DND-41 (cell line): ENCODE measurements around the gene EPB41L4B.

Source experiments
- ATAC-seq: fragments of 200-7000 bp; cut with Tn5 transposase; 3 replicates; pipeline ENCODE4 v1.9.1; 2021; ENCODE audit warnings: low read depth; ENCODE audit not compliant: insufficient read depth
- DNase-seq: peaks from one replicate; pipeline ENCODE4 v3.0.0-alpha.2; 2020
- H2AFZ ChIP-seq: 2 replicates; pipeline ENCODE4 v1.6.0; 2012; ENCODE audit warnings: low read depth, low read length
- H3K27ac ChIP-seq: 2 replicates; pipeline ENCODE4 v1.5.1; 2012; ENCODE audit warnings: low read length, inconsistent platforms
- H3K27me3 ChIP-seq: fragments of 200-600 bp; sonication (generic); 2 replicates; pipeline ENCODE4 v1.6.0; 2012; ENCODE audit warnings: low read length, mild to moderate bottlenecking, inconsistent platforms; ENCODE audit not compliant: insufficient read depth, poor library complexity
- H3K36me3 ChIP-seq: 2 replicates; pipeline ENCODE4 v1.5.1; 2012; ENCODE audit warnings: low read length, inconsistent platforms; ENCODE audit not compliant: insufficient read depth
- H3K4me1 ChIP-seq: 2 replicates; pipeline ENCODE4 v1.5.1; 2012; ENCODE audit warnings: mild to moderate bottlenecking, low read length; ENCODE audit not compliant: insufficient read depth
- H3K4me2 ChIP-seq: 2 replicates; pipeline ENCODE4 v1.6.0; 2012; ENCODE audit warnings: mild to moderate bottlenecking, moderate library complexity, low read length, inconsistent platforms; ENCODE audit not compliant: insufficient read depth
- H3K4me3 ChIP-seq, 2 experiments: fragments of 200-600 bp in 1 of 2; shearing (Covaris generic) in 1 of 2; 2 replicates each; pipeline ENCODE4 v1.5.1; 2012 to 2016; ENCODE audit warnings: inconsistent platforms in 2 of 2, low read length in 2 of 2, mild to moderate bottlenecking in 2 of 2, low read depth in 1 of 2, moderate library complexity in 1 of 2
- H3K79me2 ChIP-seq: 2 replicates; pipeline ENCODE4 v1.6.0; 2012; ENCODE audit warnings: low read length, inconsistent platforms; ENCODE audit not compliant: insufficient read depth
- H3K9ac ChIP-seq: 2 replicates; pipeline ENCODE4 v1.6.0; 2012; ENCODE audit warnings: low read depth, mild to moderate bottlenecking, inconsistent platforms, low read length, moderate library complexity
- H3K9me3 ChIP-seq: 2 replicates; pipeline ENCODE4 v1.5.1; 2012; ENCODE audit warnings: low read length, moderate library complexity, mild to moderate bottlenecking, inconsistent platforms; ENCODE audit not compliant: insufficient read depth, severe bottlenecking
- H4K20me1 ChIP-seq: 2 replicates; pipeline ENCODE4 v1.6.0; 2012; ENCODE audit warnings: low read length; ENCODE audit not compliant: insufficient read depth
- EZH2 ChIP-seq: IDR thresholded peaks from 3 replicates; pipeline ENCODE4 v1.6.1; 2012; ENCODE audit warnings: borderline replicate concordance, low read depth, mild to moderate bottlenecking, moderate library complexity, low read length, inconsistent platforms; ENCODE audit not compliant: severe bottlenecking
- TF ChIP-seq, protein P1 (sequence below): IDR thresholded peaks from 2 replicates; pipeline ENCODE4 v1.5.1; 2012; ENCODE audit warnings: borderline replicate concordance, low read length, moderate library complexity, mild to moderate bottlenecking; ENCODE audit not compliant: poor library complexity, severe bottlenecking; ENCODE audit errors: extremely low read depth

The EPB41L4B gene

DNA sequence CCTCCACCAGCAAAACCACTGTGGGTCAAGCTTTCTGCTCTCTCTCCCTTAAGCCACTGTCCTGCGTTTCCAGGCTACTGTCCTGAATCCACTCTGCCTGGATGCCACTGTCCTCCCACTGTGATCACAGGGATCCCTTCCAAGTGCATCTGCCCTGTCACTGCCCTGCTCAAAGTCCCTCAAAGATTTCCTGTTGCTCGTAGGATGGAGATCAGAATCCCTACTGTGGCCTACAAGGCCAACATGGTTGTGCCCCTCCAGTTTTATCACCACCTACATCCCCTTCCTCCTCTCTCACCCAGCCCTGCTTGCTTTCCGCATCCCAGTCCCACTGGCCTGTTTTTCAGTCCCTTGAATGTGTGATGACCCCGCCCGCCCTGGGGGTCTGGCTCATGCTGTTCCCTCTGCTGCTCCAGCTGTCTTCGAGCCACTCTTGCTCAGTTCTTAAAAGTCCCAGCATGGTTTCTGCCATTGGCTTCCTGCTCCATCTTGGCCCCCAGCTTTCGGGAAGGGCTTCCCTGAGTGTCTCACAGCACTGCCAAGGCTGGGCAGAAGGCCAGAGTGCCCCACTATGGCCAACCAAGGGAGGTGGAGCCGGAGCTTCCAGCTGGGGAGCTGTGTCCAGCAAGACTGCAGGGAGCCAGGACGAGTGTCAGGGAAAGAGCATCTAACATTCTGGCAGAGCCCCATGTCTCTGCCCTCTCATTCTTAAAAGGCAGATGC, 140.9 kb downstream of the EPB41L4B start:
- Histone ChIP-seq H3K4me2 (no peak overlapping the region), H3K4me3 (no peak overlapping the region), H3K27ac (no peak overlapping the region), H3K9ac (no peak overlapping the region), H3K27me3 (no peaks in the 10 kb centered on the region), H3K79me2 (no peaks in the 10 kb centered on the region), H3K4me1 (no peaks in the 10 kb centered on the region), H3K9me3 (no peaks in the 10 kb centered on the region), H2AFZ (no peak overlapping the region), H3K36me3 (no peaks in the 10 kb centered on the region), H4K20me1 (no peaks in the 10 kb centered on the region)
- ATAC-seq (no peak), DNase-seq (no peak)
- TF ChIP-seq EZH2: no peak
- TF ChIP-seq, protein P1, sequence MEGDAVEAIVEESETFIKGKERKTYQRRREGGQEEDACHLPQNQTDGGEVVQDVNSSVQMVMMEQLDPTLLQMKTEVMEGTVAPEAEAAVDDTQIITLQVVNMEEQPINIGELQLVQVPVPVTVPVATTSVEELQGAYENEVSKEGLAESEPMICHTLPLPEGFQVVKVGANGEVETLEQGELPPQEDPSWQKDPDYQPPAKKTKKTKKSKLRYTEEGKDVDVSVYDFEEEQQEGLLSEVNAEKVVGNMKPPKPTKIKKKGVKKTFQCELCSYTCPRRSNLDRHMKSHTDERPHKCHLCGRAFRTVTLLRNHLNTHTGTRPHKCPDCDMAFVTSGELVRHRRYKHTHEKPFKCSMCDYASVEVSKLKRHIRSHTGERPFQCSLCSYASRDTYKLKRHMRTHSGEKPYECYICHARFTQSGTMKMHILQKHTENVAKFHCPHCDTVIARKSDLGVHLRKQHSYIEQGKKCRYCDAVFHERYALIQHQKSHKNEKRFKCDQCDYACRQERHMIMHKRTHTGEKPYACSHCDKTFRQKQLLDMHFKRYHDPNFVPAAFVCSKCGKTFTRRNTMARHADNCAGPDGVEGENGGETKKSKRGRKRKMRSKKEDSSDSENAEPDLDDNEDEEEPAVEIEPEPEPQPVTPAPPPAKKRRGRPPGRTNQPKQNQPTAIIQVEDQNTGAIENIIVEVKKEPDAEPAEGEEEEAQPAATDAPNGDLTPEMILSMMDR: no peak

- no peak overlapping the region for H3K27ac ChIP-seq
- H3K4me1 ChIP-seq: no peaks in the 10 kb centered on the region
- DNase-seq (no peak), ATAC-seq (no peak)
- H3K27me3 ChIP-seq: no peaks in the 10 kb centered on the region
- H4K20me1 ChIP-seq: no peaks in the 10 kb centered on the region
- H3K9me3 ChIP-seq: no peaks in the 10 kb centered on the region
- no peak overlapping the region for H3K4me3 ChIP-seq
- no peak for TF ChIP-seq EZH2
- TF ChIP-seq, protein P1: no peak
- no peaks in the 10 kb centered on the region for H3K79me2 ChIP-seq
- H3K4me2 ChIP-seq: no peak overlapping the region
- no peaks in the 10 kb centered on the region for H3K36me3 ChIP-seq
- H3K9ac ChIP-seq: no peak overlapping the region
- no peak overlapping the region for H2AFZ ChIP-seq
Measured at GRCh38 chr9:109176963-109177362, 143.9 kb downstream of the EPB41L4B start.

DNA sequence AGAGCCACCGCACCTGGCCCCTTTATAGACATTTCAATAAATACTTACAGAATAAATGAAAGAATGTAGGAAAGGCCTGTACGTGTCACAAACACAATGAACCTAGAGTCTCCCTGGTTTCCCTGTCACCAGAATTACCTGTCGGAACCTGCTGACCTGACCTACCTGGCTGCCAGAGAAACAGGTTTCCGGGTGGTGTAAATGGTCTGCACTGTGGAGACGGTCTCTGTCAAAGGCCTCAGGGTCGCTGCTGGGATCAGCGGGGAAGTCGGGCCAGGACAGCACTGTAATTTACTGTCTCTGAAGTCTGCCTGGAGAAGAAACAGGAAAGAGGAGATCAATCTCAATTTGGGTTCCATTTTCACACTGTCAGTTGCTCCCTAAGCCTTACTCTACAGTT, 144.5 kb downstream of the EPB41L4B start:
- H3K27ac ChIP-seq: no peak overlapping the region
- H3K4me3 ChIP-seq: no peak overlapping the region
- ATAC-seq (no peak), DNase-seq (no peak)
- no peaks in the 10 kb centered on the region for H3K79me2 ChIP-seq
- H3K4me1 ChIP-seq: no peaks in the 10 kb centered on the region
- H4K20me1 ChIP-seq: no peaks in the 10 kb centered on the region
- no peak overlapping the region for H3K4me2 ChIP-seq
- H3K9me3 ChIP-seq: no peaks in the 10 kb centered on the region
- no peak overlapping the region for H2AFZ ChIP-seq
- no peak overlapping the region for H3K9ac ChIP-seq
- H3K27me3 ChIP-seq: no peaks in the 10 kb centered on the region
- no peaks in the 10 kb centered on the region for H3K36me3 ChIP-seq
- TF ChIP-seq EZH2: no peak
- TF ChIP-seq, protein P1: no peak
